Panc1 (cell line): ENCODE results near the gene GREB1. TPM values are rescaled to one million over a fixed set of nuclear protein-coding genes. Genes with fewer than 3 reads are reported as not detected.

ENCODE experiments used
- ATAC-seq: fragments of 200-7000 bp; cut with Tn5 transposase; 2 replicates; pipeline ENCODE4 v1.9.1; 2020; ENCODE audit warnings: mild to moderate bottlenecking, moderate library complexity
- BruUV-seq: library from RNA; stranded (reverse); fragments of 400-500 nt; replicated peaks from 2 replicates; lab custom pipeline; 2021; lab: Mats Ljungman, UMichigan
- CTCF ChIA-PET: fragments of 300-600 bp; sonication (Branson Sonifier 250); formaldehyde crosslinking; loops from one replicate; lab custom pipeline; 2022; ENCODE audit warnings: antibody characterized with exemption; lab: Charles Lee
- POLR2A ChIA-PET: fragments of 300-600 bp; sonication (Branson Sonifier 250); formaldehyde crosslinking; loops from one replicate; lab custom pipeline; 2022; ENCODE audit warnings: antibody characterized with exemption; lab: Charles Lee
- DNase-seq: peaks from one replicate; pipeline ENCODE4 v3.0.0-alpha.2; 2010; ENCODE audit warnings: low read depth, low spot score
- H3K27ac ChIP-seq: 2 replicates; pipeline ENCODE4 v1.5.1; 2011; ENCODE audit warnings: mild to moderate bottlenecking, low read length, inconsistent platforms
- H3K27me3 ChIP-seq: fragments of 200-500 bp; sonication (Bioruptor generic); 2 replicates; pipeline ENCODE4 v1.6.0; 2014; ENCODE audit warnings: low read length, inconsistent platforms; ENCODE audit not compliant: control insufficient read depth, insufficient read depth
- H3K36me3 ChIP-seq: fragments of 200-500 bp; sonication (Bioruptor generic); 2 replicates; pipeline ENCODE4 v1.5.1; 2014; ENCODE audit warnings: inconsistent platforms, mild to moderate bottlenecking, low read length, moderate library complexity; ENCODE audit not compliant: control insufficient read depth, insufficient read depth
- H3K4me1 ChIP-seq: 2 replicates; pipeline ENCODE4 v1.5.1; 2011; ENCODE audit warnings: inconsistent platforms, mild to moderate bottlenecking, low read length, moderate library complexity; ENCODE audit not compliant: control insufficient read depth, insufficient read depth
- H3K4me3 ChIP-seq, 2 experiments: 2 replicates each; pipeline ENCODE4 v1.5.1; 2011 to 2012; ENCODE audit warnings: low read depth in 2 of 2, low read length in 2 of 2, mild to moderate bottlenecking in 2 of 2, inconsistent platforms in 1 of 2, moderate library complexity in 1 of 2
- H3K9me3 ChIP-seq: fragments of 200-500 bp; sonication (Bioruptor generic); 2 replicates; pipeline ENCODE4 v1.5.1; 2014; ENCODE audit warnings: low read depth, mild to moderate bottlenecking, inconsistent platforms, low read length, moderate library complexity; ENCODE audit not compliant: control insufficient read depth, insufficient read depth
- POLR2AphosphoS5 ChIP-seq: IDR thresholded peaks from 2 replicates; pipeline ENCODE4 v1.6.1; 2012; ENCODE audit warnings: mild to moderate bottlenecking, low read depth, low read length, moderate library complexity
- REST ChIP-seq, 2 experiments: IDR thresholded peaks; 2 replicates each; pipeline ENCODE4 v1.6.1; 2011 to 2012; ENCODE audit warnings: low read depth in 2 of 2, control low read depth in 1 of 2, low read length in 1 of 2, mild to moderate bottlenecking in 1 of 2, moderate library complexity in 1 of 2; ENCODE audit not compliant: insufficient read depth in 1 of 2
- SIN3A ChIP-seq: IDR thresholded peaks from 2 replicates; pipeline ENCODE4 v1.6.1; 2012; ENCODE audit warnings: low read depth, mild to moderate bottlenecking, low read length, moderate library complexity, borderline replicate concordance; ENCODE audit not compliant: insufficient read depth
- TCF7L2 ChIP-seq: IDR thresholded peaks from 2 replicates; pipeline ENCODE4 v1.6.1; 2011; ENCODE audit warnings: mild to moderate bottlenecking, low read depth, low read length, inconsistent platforms
- in situ Hi-C: cut with HindIII; loops from 2 replicates; pipeline ENCODE4 v1.10.0; 2016; ENCODE audit warnings: low sequenced_read_pairs, low pct_unique_long_range_greater_than_20kb
- intact Hi-C: fragments of 100-400 bp; cut with micrococcal nuclease; formaldehyde crosslinking; loops from one replicate; pipeline ENCODE4 v1.10.0; 2022; ENCODE audit not compliant: unreplicated experiment
- total RNA-seq: library from RNA; stranded (reverse); gene quantifications from one replicate; pipeline ENCODE4 v1.2.1, GENCODE V29; 2021; ENCODE audit not compliant: unreplicated experiment
- TF ChIP-seq, protein P1 (sequence below): fragments of 450-650 bp; IDR thresholded peaks from 2 replicates; pipeline ENCODE4 v1.5.1; 2017; ENCODE audit warnings: mild to moderate bottlenecking

GREB1 gene
- total RNA-seq, 1 experiment from 2014 or later: 0.90 TPM

DNA sequence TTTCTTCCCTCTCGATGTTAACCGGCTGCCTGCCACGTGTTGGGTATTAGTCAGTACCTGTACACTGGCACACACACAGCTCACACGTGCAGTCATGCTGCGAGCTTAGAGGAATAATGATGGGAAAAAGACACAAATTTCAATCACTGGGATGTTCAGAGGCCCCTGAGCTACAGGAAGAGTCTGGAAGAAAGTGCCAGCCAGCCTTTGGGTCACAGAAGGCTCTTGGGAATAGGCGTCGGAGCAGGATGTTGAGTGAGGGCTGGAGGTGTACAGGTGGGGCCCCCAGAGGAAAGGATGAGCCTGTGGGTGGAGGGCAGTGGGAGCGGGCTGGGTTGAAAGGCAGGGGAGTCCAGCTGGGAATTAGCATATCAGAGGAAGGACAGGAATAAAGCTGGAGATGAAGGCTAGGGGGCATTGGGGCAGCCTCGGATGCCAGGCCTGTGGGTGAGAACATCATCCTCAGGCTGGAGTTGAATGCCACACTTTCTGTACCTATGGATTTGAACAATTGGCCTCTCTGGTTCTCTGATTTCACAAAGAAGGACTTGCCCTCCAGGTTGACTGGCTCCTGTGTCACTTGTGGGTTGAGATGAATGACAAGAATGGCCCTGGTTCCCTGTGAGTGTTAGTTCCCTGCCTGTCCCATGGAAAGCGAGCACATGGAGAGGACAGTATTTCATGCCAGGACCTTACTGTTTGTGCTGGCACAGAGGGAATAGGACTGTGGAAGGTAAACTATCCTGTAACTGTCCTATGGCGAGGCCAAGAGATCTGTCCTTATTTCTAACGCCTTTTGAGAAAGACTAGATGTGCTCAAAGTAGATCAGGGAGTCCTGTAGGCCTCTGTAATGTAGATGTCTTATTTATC lies 40.6 kb downstream of the GREB1 start:
- H3K36me3 ChIP-seq: no peaks in the 10 kb centered on the region
- DNase-seq: no peak
- intact Hi-C loops: no loop called here
- H3K4me1 ChIP-seq: no peaks in the 10 kb centered on the region
- no TSS peak for BruUV-seq
- no peaks in the 10 kb centered on the region for H3K9me3 ChIP-seq
- no peaks in the 10 kb centered on the region; the same call in 1 of the 2 replicates for H3K27me3 ChIP-seq
- POLR2A ChIA-PET: no interaction called here
- no peak overlapping the region for H3K27ac ChIP-seq
- no peak for ATAC-seq
- H3K4me3 ChIP-seq: no peak overlapping the region
- TF ChIP-seq SIN3A (no peak), POLR2AphosphoS5 (no peak), TCF7L2 (no peak), REST (IDR thresholded peaks at IDR 0.05; ENCODE audit: insufficient read depth in 1 of 2, low read depth in 2 of 2, low read length in 1 of 2) (no peak)
- TF ChIP-seq, protein P1, sequence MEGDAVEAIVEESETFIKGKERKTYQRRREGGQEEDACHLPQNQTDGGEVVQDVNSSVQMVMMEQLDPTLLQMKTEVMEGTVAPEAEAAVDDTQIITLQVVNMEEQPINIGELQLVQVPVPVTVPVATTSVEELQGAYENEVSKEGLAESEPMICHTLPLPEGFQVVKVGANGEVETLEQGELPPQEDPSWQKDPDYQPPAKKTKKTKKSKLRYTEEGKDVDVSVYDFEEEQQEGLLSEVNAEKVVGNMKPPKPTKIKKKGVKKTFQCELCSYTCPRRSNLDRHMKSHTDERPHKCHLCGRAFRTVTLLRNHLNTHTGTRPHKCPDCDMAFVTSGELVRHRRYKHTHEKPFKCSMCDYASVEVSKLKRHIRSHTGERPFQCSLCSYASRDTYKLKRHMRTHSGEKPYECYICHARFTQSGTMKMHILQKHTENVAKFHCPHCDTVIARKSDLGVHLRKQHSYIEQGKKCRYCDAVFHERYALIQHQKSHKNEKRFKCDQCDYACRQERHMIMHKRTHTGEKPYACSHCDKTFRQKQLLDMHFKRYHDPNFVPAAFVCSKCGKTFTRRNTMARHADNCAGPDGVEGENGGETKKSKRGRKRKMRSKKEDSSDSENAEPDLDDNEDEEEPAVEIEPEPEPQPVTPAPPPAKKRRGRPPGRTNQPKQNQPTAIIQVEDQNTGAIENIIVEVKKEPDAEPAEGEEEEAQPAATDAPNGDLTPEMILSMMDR: no peak
- in situ Hi-C loops: no loop called here
- CTCF ChIA-PET: no interaction called here

DNA sequence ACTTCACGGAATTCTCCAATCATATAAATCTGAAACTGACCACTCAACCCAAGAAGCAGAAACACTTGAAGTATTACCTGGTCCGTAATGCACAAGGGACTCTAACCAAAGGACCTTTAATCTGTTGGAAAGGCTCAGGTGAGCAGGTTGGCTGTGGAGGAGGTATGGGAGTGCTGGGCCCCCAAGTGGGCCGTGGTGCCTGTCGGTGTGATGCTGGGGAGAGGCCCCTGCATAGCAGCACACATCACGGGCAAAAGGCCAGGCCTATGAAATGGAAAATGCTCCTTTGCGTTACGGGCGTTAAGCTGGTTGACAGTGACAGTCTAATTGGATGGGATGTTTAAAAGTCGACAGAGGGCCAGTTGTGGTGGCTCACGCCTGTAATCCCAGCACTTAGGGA lies 42.6 kb downstream of the GREB1 start:
- BruUV-seq: no TSS peak
- Histone ChIP-seq H3K4me1 (no peaks in the 10 kb centered on the region), H3K27ac (no peak overlapping the region), H3K9me3 (no peaks in the 10 kb centered on the region), H3K27me3 (no peaks in the 10 kb centered on the region; the same call in 1 of the 2 replicates), H3K36me3 (no peaks in the 10 kb centered on the region), H3K4me3 (no peak overlapping the region)
- TF ChIP-seq SIN3A: no peak
- TF ChIP-seq POLR2AphosphoS5: no peak
- no peak for TF ChIP-seq REST (IDR thresholded peaks at IDR 0.05; ENCODE audit: insufficient read depth in 1 of 2, low read depth in 2 of 2, low read length in 1 of 2)
- TF ChIP-seq, protein P1: no peak
- no peak for TF ChIP-seq TCF7L2
- intact Hi-C loops (no loop called here), in situ Hi-C loops (no loop called here)
- ChIA-PET CTCF (no interaction called here), POLR2A (no interaction called here)
- DNase-seq (no peak), ATAC-seq (no peak)
